GM19463 (cell line): Measurements from ENCODE around the gene RTN1.
"Not testable (repeated sequence)": the region's sequence is repeated elsewhere in the genome, so short reads cannot be mapped to it uniquely, and the experiment has no call there.

ENCODE experiments used
- ATAC-seq: cut with Tn5 transposase; IDR thresholded peaks from one replicate; pipeline ENCODE4 v1.9.1; 2021; ENCODE audit warnings: mild to moderate bottlenecking, moderate library complexity; ENCODE audit not compliant: unreplicated experiment

The RTN1 gene

GRCh38 chr14:59707778-59708561, 162.6 kb downstream of the RTN1 start:
- ATAC-seq = no peak

- ATAC-seq = no peak
These were observed 164.7 kb downstream of the RTN1 start for GRCh38 chr14:59705866-59706265.

- no peak for ATAC-seq
These were observed 165.3 kb downstream of the RTN1 start for GRCh38 chr14:59705245-59705644.

- no peak for ATAC-seq
These were observed 166.4 kb downstream of the RTN1 start for GRCh38 chr14:59704054-59704645.

GRCh38 chr14:59699442-59699841, 171.1 kb downstream of the RTN1 start:
- ATAC-seq = no peak

- no peak for ATAC-seq
These were observed 171.8 kb downstream of the RTN1 start for GRCh38 chr14:59698793-59699192.

- no peak for ATAC-seq
These were observed 175.4 kb downstream of the RTN1 start for GRCh38 chr14:59695198-59695597.

- ATAC-seq = no peak
These were observed 179.3 kb downstream of the RTN1 start for GRCh38 chr14:59691266-59691665.

GRCh38 chr14:59690426-59690825, 180.2 kb downstream of the RTN1 start:
- ATAC-seq = no peak

GRCh38 chr14:59688224-59689170, 182.1 kb downstream of the RTN1 start:
- ATAC-seq = peak; percentile 99

- ATAC-seq = no peak
These were observed 182.9 kb downstream of the RTN1 start for GRCh38 chr14:59687663-59688062.

- ATAC-seq = no peak
These were observed 190.7 kb downstream of the RTN1 start for GRCh38 chr14:59679872-59680271.

GRCh38 chr14:59678352-59678751, 192.2 kb downstream of the RTN1 start:
- no peak for ATAC-seq

- ATAC-seq = no peak
These were observed 192.8 kb downstream of the RTN1 start for GRCh38 chr14:59677771-59678231.

- ATAC-seq = no peak
These were observed 195.2 kb downstream of the RTN1 start for GRCh38 chr14:59675394-59675793.

- ATAC-seq = no peak
These were observed 205.8 kb downstream of the RTN1 start for GRCh38 chr14:59664741-59665140.

- ATAC-seq = no peak
These were observed 212.8 kb downstream of the RTN1 start for GRCh38 chr14:59657769-59658168.

- no peak for ATAC-seq
These were observed 214.1 kb downstream of the RTN1 start for GRCh38 chr14:59656473-59656872.

- not testable (repeated sequence) for ATAC-seq
These were observed 216.4 kb downstream of the RTN1 start for GRCh38 chr14:59654131-59654530.

GRCh38 chr14:59646832-59647231, 223.7 kb downstream of the RTN1 start:
- not testable (repeated sequence) for ATAC-seq

GRCh38 chr14:59638885-59639284, 231.7 kb downstream of the RTN1 start:
- peak; percentile 72 for ATAC-seq
